A673 (cell line): ENCODE measurements around the gene TP53BP2.

ENCODE experiments used
- CTCF ChIP-seq: fragments of 300-800, 200-600 bp; sonication (generic); conservative IDR thresholded peaks from 2 replicates; pipeline ENCODE4 v1.5.1; 2017; ENCODE audit warnings: low read depth, mild to moderate bottlenecking, antibody characterized with exemption, low read length, moderate library complexity, mixed read lengths
- EZH2 ChIP-seq: fragments of 200-600 bp; sonication (generic); IDR thresholded peaks from 2 replicates; pipeline ENCODE4 v1.6.1; 2017; ENCODE audit warnings: borderline replicate concordance, low read depth, mild to moderate bottlenecking, mixed read lengths, antibody characterized with exemption, low read length; ENCODE audit not compliant: poor library complexity, severe bottlenecking

GRCh38 chr1:223732993-223733798, 112.6 kb downstream of the TP53BP2 start:
- TF ChIP-seq EZH2: no peak
- no peak for TF ChIP-seq CTCF
